ENCODE data around the gene RAB18. TPM values are rescaled to one million over a fixed set of nuclear protein-coding genes. Genes with fewer than 3 reads are reported as not detected.
A peak's percentile ranks its signal among the peaks of the same experiment; 100 is the strongest.
"Not testable (repeated sequence)": the region's sequence is repeated elsewhere in the genome, so short reads cannot be mapped to it uniquely, and the experiment has no call there.

RAB18 gene
- total RNA-seq, 4 donors from 2014 or later = 16.5 to 46.1 (median 42.7) TPM

- no peaks in the 10 kb centered on the region for H3K4me1 ChIP-seq
- no peak overlapping the region for H3K27ac ChIP-seq
- no peaks in the 10 kb centered on the region for H3K27me3 ChIP-seq
- no peak overlapping the region for H3K4me3 ChIP-seq
- DNase-seq = no peak
- H3K9me3 ChIP-seq = peaks cover 0 to 1% (median under 1%) of the 10 kb centered on the region in 4 donors
- no peaks in the 10 kb centered on the region for H3K36me3 ChIP-seq
- TF ChIP-seq, protein P1, sequence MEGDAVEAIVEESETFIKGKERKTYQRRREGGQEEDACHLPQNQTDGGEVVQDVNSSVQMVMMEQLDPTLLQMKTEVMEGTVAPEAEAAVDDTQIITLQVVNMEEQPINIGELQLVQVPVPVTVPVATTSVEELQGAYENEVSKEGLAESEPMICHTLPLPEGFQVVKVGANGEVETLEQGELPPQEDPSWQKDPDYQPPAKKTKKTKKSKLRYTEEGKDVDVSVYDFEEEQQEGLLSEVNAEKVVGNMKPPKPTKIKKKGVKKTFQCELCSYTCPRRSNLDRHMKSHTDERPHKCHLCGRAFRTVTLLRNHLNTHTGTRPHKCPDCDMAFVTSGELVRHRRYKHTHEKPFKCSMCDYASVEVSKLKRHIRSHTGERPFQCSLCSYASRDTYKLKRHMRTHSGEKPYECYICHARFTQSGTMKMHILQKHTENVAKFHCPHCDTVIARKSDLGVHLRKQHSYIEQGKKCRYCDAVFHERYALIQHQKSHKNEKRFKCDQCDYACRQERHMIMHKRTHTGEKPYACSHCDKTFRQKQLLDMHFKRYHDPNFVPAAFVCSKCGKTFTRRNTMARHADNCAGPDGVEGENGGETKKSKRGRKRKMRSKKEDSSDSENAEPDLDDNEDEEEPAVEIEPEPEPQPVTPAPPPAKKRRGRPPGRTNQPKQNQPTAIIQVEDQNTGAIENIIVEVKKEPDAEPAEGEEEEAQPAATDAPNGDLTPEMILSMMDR (IDR thresholded peaks at IDR 0.05) = no peak
- TF ChIP-seq POLR2A (IDR thresholded peaks at IDR 0.05) = no peak
Observed at GRCh38 chr10:27496137-27496536, 8.0 kb upstream of the RAB18 start.

DNA sequence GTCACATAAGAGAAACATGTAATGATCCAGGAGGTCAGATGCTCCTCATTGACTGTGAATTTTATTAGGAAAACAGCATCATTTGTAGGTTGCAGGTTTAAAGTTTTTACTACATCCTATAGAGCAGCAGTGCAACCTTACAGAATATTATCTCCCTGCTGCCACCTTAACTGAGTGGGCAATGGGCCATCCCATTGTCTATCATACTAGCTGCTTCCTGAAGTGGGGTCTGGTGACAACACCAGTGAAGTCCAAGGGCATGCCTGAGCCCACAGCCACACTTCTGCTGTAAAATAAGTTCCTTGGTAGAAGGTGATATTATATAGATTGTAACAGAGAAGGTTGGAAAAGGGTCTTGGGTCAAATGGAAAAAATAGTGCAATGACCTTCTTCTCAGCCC is 4.0 kb upstream of the RAB18 start:
- H3K4me1 ChIP-seq = peaks cover 0 to 1% (median 0%) of the 10 kb centered on the region in 4 donors
- no peak for DNase-seq
- TF ChIP-seq, protein P1 (IDR thresholded peaks at IDR 0.05) = no peak
- TF ChIP-seq POLR2A (IDR thresholded peaks at IDR 0.05) = no peak
- H3K36me3 ChIP-seq = no peaks in the 10 kb centered on the region
- no peaks in the 10 kb centered on the region for H3K27me3 ChIP-seq
- no peak overlapping the region for H3K27ac ChIP-seq
- no peak overlapping the region for H3K4me3 ChIP-seq
- H3K9me3 ChIP-seq = no peaks in the 10 kb centered on the region

- no peak for TF ChIP-seq POLR2A (IDR thresholded peaks at IDR 0.05)
- TF ChIP-seq, protein P1 (IDR thresholded peaks at IDR 0.05) = no peak
- Histone ChIP-seq H3K27me3 (no peaks in the 10 kb centered on the region), H3K27ac (no peak overlapping the region), H3K36me3 (no peaks in the 10 kb centered on the region), H3K4me1 (peaks cover 0 to 7% (median 2%) of the 10 kb centered on the region in 4 donors), H3K4me3 (no peak overlapping the region), H3K9me3 (no peaks in the 10 kb centered on the region)
- no peak for DNase-seq
Observed at GRCh38 chr10:27500886-27501285, 3.2 kb upstream of the RAB18 start.

DNA sequence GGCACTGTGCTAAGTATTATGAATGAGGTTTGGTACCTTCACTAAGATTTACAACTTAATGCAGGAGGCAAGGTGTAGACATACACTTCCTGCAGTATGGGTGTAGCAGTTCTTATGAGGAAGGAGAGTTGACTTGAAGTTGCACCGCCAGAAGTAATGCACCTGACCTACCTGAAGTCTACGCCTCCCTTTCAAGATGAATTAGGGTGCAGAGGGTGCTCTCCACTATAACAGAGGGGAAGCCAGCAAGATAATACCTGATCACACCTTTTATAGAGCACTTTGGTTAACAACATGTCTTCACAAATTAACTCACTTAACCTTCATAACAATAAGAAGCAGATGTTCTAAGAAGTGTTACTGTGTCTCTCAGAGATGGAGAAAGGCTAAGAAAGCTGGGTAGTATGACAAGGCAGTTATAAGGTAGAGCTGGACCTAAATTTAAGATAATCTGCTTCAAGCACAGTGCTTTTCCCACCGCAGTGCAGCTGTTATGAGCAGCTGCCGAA is 552 bp upstream of the RAB18 start:
- Histone ChIP-seq H3K4me1 (peaks cover 0 to 12% (median 3%) of the 10 kb centered on the region in 4 donors), H3K4me3 (peak overlapping the region; percentile 75 to 87 (median 82)), H3K9me3 (no peaks in the 10 kb centered on the region), H3K27me3 (no peaks in the 10 kb centered on the region), H3K36me3 (no peaks in the 10 kb centered on the region), H3K27ac (peak overlapping the region; percentile 88 to 92 (median 90))
- TF ChIP-seq POLR2A (IDR thresholded peaks at IDR 0.05) = no peak
- TF ChIP-seq, protein P1 (IDR thresholded peaks at IDR 0.05) = no peak
- DNase-seq = no peak

GRCh38 chr10:27504808-27505460 is 830 bp downstream of the RAB18 start:
- H3K27me3 ChIP-seq = no peaks in the 10 kb centered on the region
- H3K36me3 ChIP-seq = no peaks in the 10 kb centered on the region
- peak overlapping the region; percentile 75 to 87 (median 82) for H3K4me3 ChIP-seq
- H3K4me1 ChIP-seq = peaks cover 0 to 12% (median 3%) of the 10 kb centered on the region in 4 donors
- peak overlapping the region; percentile 88 to 92 (median 90) for H3K27ac ChIP-seq
- TF ChIP-seq, protein P1 (IDR thresholded peaks at IDR 0.05) = no peak
- TF ChIP-seq POLR2A (IDR thresholded peaks at IDR 0.05) = no peak
- DNase-seq = no peak
- H3K9me3 ChIP-seq = no peaks in the 10 kb centered on the region

- H3K4me1 ChIP-seq = peaks cover 0 to 12% (median 3%) of the 10 kb centered on the region in 4 donors
- peak overlapping the region in 2 of 4 donors; percentile 80 to 87 for H3K4me3 ChIP-seq
- H3K27me3 ChIP-seq, H3K9me3 ChIP-seq, DNase-seq, H3K27ac ChIP-seq, H3K36me3 ChIP-seq: not testable (repeated sequence)
Observed at GRCh38 chr10:27505537-27505936, 1.4 kb downstream of the RAB18 start.
